ENCODE data around the gene KDM3B. TPM values are rescaled to one million over a fixed set of nuclear protein-coding genes. Genes with fewer than 3 reads are reported as not detected.

The KDM3B gene
- total RNA-seq, 1 experiment from 2014 or later, result 89.2 TPM

DNA sequence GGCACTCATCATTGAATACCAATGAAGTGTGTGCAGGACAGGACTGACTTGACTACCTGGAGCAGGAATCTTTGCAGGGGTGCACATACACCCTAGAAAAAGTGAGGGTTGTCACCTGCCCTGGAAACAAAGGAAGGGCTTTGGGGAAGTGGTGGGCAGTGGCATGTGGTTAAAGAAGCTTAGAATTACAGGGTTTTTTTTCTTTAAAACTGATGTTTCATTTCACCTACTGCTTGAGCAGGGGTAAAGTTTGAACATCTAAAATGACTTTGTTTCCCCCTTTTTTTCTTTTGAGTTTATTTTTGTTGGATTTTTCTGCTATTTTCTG lies 2.0 kb upstream of the KDM3B start:
- H3K27ac Mint-ChIP-seq, result peak overlapping the region in 1 of 3 experiments; percentile 26; a peak in 2 of 7 replicates
- Histone ChIP-seq H3K56ac (ENCODE audit: insufficient read length, low read depth, low read length) (no peak overlapping the region), H4K91ac (ENCODE audit: insufficient read length, low read depth, low read length) (no peak overlapping the region), H3K9me3 (ENCODE audit: control insufficient read depth, low read depth, low read length) (no peaks in the 10 kb centered on the region), H3K27ac (ENCODE audit: insufficient read length, low read depth, low read length) (no peak overlapping the region), H3K79me1 (ENCODE audit: insufficient read depth, low read depth, low read length, poor library complexity, severe bottlenecking) (no peaks in the 10 kb centered on the region), H3K18ac (ENCODE audit: insufficient read length, low read depth, low read length) (no peak overlapping the region), H2AK5ac (ENCODE audit: insufficient read length, low read length) (no peak overlapping the region), H3K9ac (ENCODE audit: extremely low read depth, insufficient read length, low read length) (no peak overlapping the region), H3K4me2 (ENCODE audit: insufficient read depth, insufficient read length, low read length) (no peak overlapping the region), H3K23me2 (ENCODE audit: insufficient read length, low read depth, low read length, poor library complexity, severe bottlenecking) (peaks cover 9% of the 10 kb centered on the region), H3K27me3 (ENCODE audit: insufficient read depth, low read length) (no peaks in the 10 kb centered on the region), H3K4ac (ENCODE audit: low read depth, low read length) (no peak overlapping the region), H4K20me1 (ENCODE audit: control insufficient read depth, insufficient read depth, insufficient read length) (no peaks in the 10 kb centered on the region), H2BK15ac (ENCODE audit: low read depth, low read length) (no peak overlapping the region), H2BK5ac (ENCODE audit: insufficient read length, low read length) (no peak overlapping the region), H2BK12ac (ENCODE audit: insufficient read length, low read depth, low read length) (no peak overlapping the region), H2BK20ac (ENCODE audit: low read depth, low read length, poor library complexity, severe bottlenecking) (no peak overlapping the region), H3T11ph (ENCODE audit: low read length) (no peak overlapping the region), H4K5ac (ENCODE audit: insufficient read length, low read depth, low read length) (no peak overlapping the region), H3K79me2 (ENCODE audit: insufficient read depth, low read length) (peaks cover 17% of the 10 kb centered on the region; the same call in 1 of the 2 replicates), H4K8ac (replicated peaks; ENCODE audit: insufficient read length, low read depth, low read length) (no peak overlapping the region), H2AFZ (ENCODE audit: low read length) (no peak overlapping the region), H3K4me1 (ENCODE audit: insufficient read depth, low read length) (peaks cover 6% of the 10 kb centered on the region), H3K14ac (ENCODE audit: insufficient read depth, low read length) (no peak overlapping the region), H2BK120ac (ENCODE audit: low read depth, low read length, poor library complexity, severe bottlenecking) (no peak overlapping the region), H3K23ac (ENCODE audit: insufficient read length, low read depth, low read length) (no peak overlapping the region)
- peaks cover 23 to 25% of the 10 kb centered on the region in 2 experiments for H3K4me1 Mint-ChIP-seq
- DNase-seq, result no peak
- peaks cover 26 to 54% (median 41%) of the 10 kb centered on the region in 3 experiments for H3K36me3 Mint-ChIP-seq (ENCODE audit: insufficient read depth in 1 of 3, low read depth in 3 of 3)
- no peaks in the 10 kb centered on the region for H3K27me3 Mint-ChIP-seq (ENCODE audit: low read depth)
- TF ChIP-seq, protein P1, sequence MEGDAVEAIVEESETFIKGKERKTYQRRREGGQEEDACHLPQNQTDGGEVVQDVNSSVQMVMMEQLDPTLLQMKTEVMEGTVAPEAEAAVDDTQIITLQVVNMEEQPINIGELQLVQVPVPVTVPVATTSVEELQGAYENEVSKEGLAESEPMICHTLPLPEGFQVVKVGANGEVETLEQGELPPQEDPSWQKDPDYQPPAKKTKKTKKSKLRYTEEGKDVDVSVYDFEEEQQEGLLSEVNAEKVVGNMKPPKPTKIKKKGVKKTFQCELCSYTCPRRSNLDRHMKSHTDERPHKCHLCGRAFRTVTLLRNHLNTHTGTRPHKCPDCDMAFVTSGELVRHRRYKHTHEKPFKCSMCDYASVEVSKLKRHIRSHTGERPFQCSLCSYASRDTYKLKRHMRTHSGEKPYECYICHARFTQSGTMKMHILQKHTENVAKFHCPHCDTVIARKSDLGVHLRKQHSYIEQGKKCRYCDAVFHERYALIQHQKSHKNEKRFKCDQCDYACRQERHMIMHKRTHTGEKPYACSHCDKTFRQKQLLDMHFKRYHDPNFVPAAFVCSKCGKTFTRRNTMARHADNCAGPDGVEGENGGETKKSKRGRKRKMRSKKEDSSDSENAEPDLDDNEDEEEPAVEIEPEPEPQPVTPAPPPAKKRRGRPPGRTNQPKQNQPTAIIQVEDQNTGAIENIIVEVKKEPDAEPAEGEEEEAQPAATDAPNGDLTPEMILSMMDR (conservative IDR thresholded peaks at IDR 0.05), result no peak
- H3K4me3 Mint-ChIP-seq, result no peak overlapping the region
- peaks cover 0 to 4% of the 10 kb centered on the region in 2 experiments; a peak in 1 of 5 replicates for H3K9me3 Mint-ChIP-seq
